Naive thymus-derived CD4-positive, alpha-beta T cell (primary cell): ENCODE data around the gene AKAP13. TPM values are rescaled to one million over a fixed set of nuclear protein-coding genes. Genes with fewer than 3 reads are reported as not detected.
"Not testable (repeated sequence)": the region's sequence is repeated elsewhere in the genome, so short reads cannot be mapped to it uniquely, and the experiment has no call there.

Experiments used
- ATAC-seq: fragments of 150-1000 bp; cut with Tn5 transposase; 2 replicates; pipeline ENCODE4 v1.10.0; 2021; ENCODE audit warnings: mild to moderate bottlenecking, moderate library complexity
- CTCF ChIA-PET: fragments of 350-600 bp; sonication (Branson Sonifier 250); formaldehyde crosslinking; loops from one replicate; lab custom pipeline; 2021; ENCODE audit warnings: antibody characterized with exemption; lab: Charles Lee
- POLR2A ChIA-PET: fragments of 350-600 bp; sonication (Branson Sonifier 250); formaldehyde crosslinking; loops from one replicate; lab custom pipeline; 2021; ENCODE audit warnings: antibody characterized with exemption, inconsistent platforms; lab: Charles Lee
- DNase-seq, 9 donors: peaks; one replicate each; pipeline versions ENCODE4 v3.0.0 to v3.0.0-alpha.2; 2020 to 2022; ENCODE audit warnings: mixed read lengths in 1 of 9
- H3K27ac ChIP-seq: one replicate; pipeline ENCODE4 v1.7.0; 2013; ENCODE audit warnings: mild to moderate bottlenecking, low read depth, low read length, moderate library complexity
- H3K27me3 ChIP-seq, 2 donors: one replicate each; pipeline ENCODE4 v1.7.0; 2013; ENCODE audit warnings: low read length in 2 of 2, mild to moderate bottlenecking in 2 of 2, moderate library complexity in 2 of 2; ENCODE audit not compliant: control insufficient read depth in 2 of 2, insufficient read depth in 2 of 2
- H3K36me3 ChIP-seq, 3 experiments: 1 replicate in 2 of 3; 2 replicates in 1 of 3; pipeline ENCODE4 v1.7.0; 2013; ENCODE audit warnings: low read length in 3 of 3, mild to moderate bottlenecking in 3 of 3, moderate library complexity in 1 of 3; ENCODE audit not compliant: insufficient read depth in 3 of 3, control insufficient read depth in 2 of 3
- H3K4me1 ChIP-seq, 2 donors: one replicate each; pipeline ENCODE4 v1.7.0; 2013; ENCODE audit warnings: low read length in 2 of 2, mild to moderate bottlenecking in 2 of 2, moderate library complexity in 1 of 2; ENCODE audit not compliant: control insufficient read depth in 2 of 2, insufficient read depth in 2 of 2
- H3K4me3 ChIP-seq: 2 replicates; pipeline ENCODE4 v1.7.0; 2013; ENCODE audit warnings: mild to moderate bottlenecking, low read length
- H3K9me3 ChIP-seq, 3 experiments: 1 replicate in 2 of 3; 2 replicates in 1 of 3; pipeline ENCODE4 v1.7.0; 2013; ENCODE audit warnings: low read length in 3 of 3; ENCODE audit not compliant: control insufficient read depth in 2 of 3
- H3K27ac Mint-ChIP-seq, 9 donors: one replicate each; pipeline ENCODE4 v1.8.0; 2020 to 2022; ENCODE audit warnings: mixed read lengths in 9 of 9, mild to moderate bottlenecking in 8 of 9, moderate library complexity in 5 of 9, inconsistent platforms in 2 of 9
- H3K27me3 Mint-ChIP-seq, 5 donors: one replicate each; pipeline ENCODE4 v1.8.0; 2021 to 2022; ENCODE audit warnings: mixed read lengths in 5 of 5, mild to moderate bottlenecking in 1 of 5
- H3K36me3 Mint-ChIP-seq, 5 donors: one replicate each; pipeline ENCODE4 v1.8.0; 2020 to 2022; ENCODE audit warnings: mixed read lengths in 5 of 5, mild to moderate bottlenecking in 3 of 5, inconsistent platforms in 1 of 5
- H3K4me1 Mint-ChIP-seq, 7 donors: one replicate each; pipeline ENCODE4 v1.8.0; 2020 to 2022; ENCODE audit warnings: mixed read lengths in 7 of 7, mild to moderate bottlenecking in 3 of 7, inconsistent platforms in 1 of 7
- H3K4me3 Mint-ChIP-seq, 10 donors: one replicate each; pipeline ENCODE4 v1.8.0; 2020 to 2022; ENCODE audit warnings: mild to moderate bottlenecking in 10 of 10, mixed read lengths in 10 of 10, moderate library complexity in 6 of 10, inconsistent platforms in 2 of 10
- H3K9me3 Mint-ChIP-seq, 11 donors: one replicate each; pipeline ENCODE4 v1.8.0; 2020 to 2022; ENCODE audit warnings: mixed read lengths in 11 of 11, mild to moderate bottlenecking in 4 of 11, inconsistent platforms in 1 of 11, moderate library complexity in 1 of 11
- intact Hi-C, 2 donors: fragments of 100-400 bp; cut with micrococcal nuclease; formaldehyde crosslinking; loops; one replicate each; pipeline ENCODE4 v1.15.1; 2023
- polyA plus RNA-seq, 2 donors: library from polyadenylated mRNA; unstranded; fragments of 300-500 nt; fragmentation: Illumina TruSeq; gene quantifications; one replicate each; pipeline ENCODE4 v1.2.3, GENCODE V29; 2021
- total RNA-seq, 6 experiments: library from RNA in 5 of 6; stranded (reverse) in 5 of 6; gene quantifications; 1 replicate in 5 of 6; 2 replicates in 1 of 6; pipeline ENCODE4 v1.2.3 and lab custom pipeline; 2021 to 2026

AKAP13 gene
- total and polyA plus RNA-seq, 7 experiments from 2014 or later = 108 to 400 (median 231) TPM

DNA sequence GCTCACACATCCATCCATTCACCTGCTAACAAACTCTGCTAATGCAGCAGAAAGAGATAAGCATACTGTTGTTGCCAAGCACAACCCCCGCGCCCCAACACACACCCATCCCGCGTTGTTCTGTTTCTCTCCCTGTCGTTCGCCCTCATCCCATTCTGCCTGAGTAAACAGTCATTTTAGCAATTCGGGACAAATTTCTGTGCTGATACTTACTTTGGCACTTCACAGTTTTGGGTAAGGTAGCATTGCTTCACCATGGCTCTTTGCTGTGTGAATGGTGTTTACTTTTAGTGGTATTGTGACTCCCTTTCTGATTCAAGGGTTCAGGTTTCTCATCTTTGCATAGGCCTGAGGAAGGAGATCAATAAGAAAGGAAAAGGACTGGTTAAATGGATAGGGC lies 149.7 kb downstream of the AKAP13 start:
- H3K36me3 Mint-ChIP-seq = peaks cover 3 to 34% (median 22%) of the 10 kb centered on the region in 5 donors
- H3K27ac ChIP-seq = no peak overlapping the region
- POLR2A ChIA-PET = no interaction called here
- no peaks in the 10 kb centered on the region for H3K27me3 Mint-ChIP-seq
- CTCF ChIA-PET = no interaction called here
- intact Hi-C loops = no loop called here
- ATAC-seq = no peak
- no peak overlapping the region for H3K4me3 ChIP-seq
- H3K27ac Mint-ChIP-seq = peak overlapping the region in 3 of 9 donors; percentile 2 to 42 (median 29)
- no peaks in the 10 kb centered on the region for H3K9me3 ChIP-seq
- no peak overlapping the region for H3K4me3 Mint-ChIP-seq
- peaks cover 0 to 7% (median 0%) of the 10 kb centered on the region in 3 experiments for H3K36me3 ChIP-seq
- H3K27me3 ChIP-seq = no peaks in the 10 kb centered on the region
- H3K4me1 Mint-ChIP-seq = peaks cover 29 to 66% (median 48%) of the 10 kb centered on the region in 7 donors
- H3K4me1 ChIP-seq = peaks cover 13 to 16% of the 10 kb centered on the region in 2 donors
- H3K9me3 Mint-ChIP-seq = no peaks in the 10 kb centered on the region
- DNase-seq = no peak

DNA sequence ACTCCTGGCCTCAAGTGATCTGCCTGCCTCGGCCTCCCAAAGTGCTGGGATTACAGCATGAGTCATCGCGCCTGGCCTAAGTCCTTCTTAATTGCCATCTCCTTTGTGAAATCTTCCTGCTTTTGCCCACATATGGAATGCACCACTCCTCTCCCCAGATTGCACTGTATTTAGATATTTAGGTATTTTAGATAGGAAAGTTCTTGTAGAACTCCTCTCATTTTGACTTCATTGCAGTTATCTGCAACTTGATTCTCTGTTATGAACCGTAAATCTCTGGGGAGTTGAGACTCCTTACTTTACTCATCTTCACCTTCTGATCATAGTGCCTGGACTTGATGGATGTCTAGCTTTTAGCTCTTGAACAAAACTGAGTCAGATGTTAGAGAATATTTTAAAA lies 150.7 kb downstream of the AKAP13 start:
- DNase-seq = no peak
- Mint-ChIP-seq H3K27me3 (no peaks in the 10 kb centered on the region), H3K4me3 (no peak overlapping the region), H3K4me1 (peaks cover 31 to 68% (median 47%) of the 10 kb centered on the region in 7 donors), H3K27ac (peak overlapping the region in 4 of 9 donors; percentile 2 to 36 (median 19)), H3K36me3 (peaks cover 3 to 33% (median 17%) of the 10 kb centered on the region in 5 donors), H3K9me3 (no peaks in the 10 kb centered on the region)
- intact Hi-C loops = no loop called here
- no peak for ATAC-seq
- Histone ChIP-seq H3K9me3 (no peaks in the 10 kb centered on the region), H3K4me3 (no peak overlapping the region), H3K4me1 (peaks cover 13 to 16% of the 10 kb centered on the region in 2 donors), H3K27ac (no peak overlapping the region), H3K27me3 (no peaks in the 10 kb centered on the region), H3K36me3 (peaks cover 0 to 7% (median 0%) of the 10 kb centered on the region in 3 experiments)
- CTCF ChIA-PET = no interaction called here
- POLR2A ChIA-PET = no interaction called here

DNA sequence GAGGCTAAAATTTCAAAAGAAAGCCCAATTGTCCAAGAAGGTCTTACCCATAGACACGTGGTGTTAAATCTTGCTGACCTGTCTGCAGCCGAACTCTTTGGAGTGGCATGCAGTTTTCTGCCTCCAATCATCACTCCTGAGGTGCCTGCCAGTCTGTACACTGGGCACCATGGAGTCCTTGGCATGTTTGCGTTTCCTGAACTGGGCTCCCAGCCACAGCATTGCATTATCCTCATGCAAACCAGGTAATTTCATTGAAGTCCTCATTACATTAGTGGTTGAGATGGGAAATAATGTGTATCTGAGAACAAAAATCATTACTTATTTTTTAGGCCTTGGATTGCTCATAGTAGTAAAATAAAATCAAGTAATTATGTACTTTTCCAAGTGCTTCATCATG lies 152.3 kb downstream of the AKAP13 start:
- Histone ChIP-seq H3K36me3 (peaks cover 0 to 7% (median 0%) of the 10 kb centered on the region in 3 experiments), H3K27me3 (no peaks in the 10 kb centered on the region), H3K4me1 (peaks cover 13 to 16% of the 10 kb centered on the region in 2 donors), H3K27ac (no peak overlapping the region), H3K9me3 (no peaks in the 10 kb centered on the region), H3K4me3 (no peak overlapping the region)
- Mint-ChIP-seq H3K4me1 (peaks cover 35 to 72% (median 48%) of the 10 kb centered on the region in 7 donors), H3K4me3 (no peak overlapping the region), H3K27me3 (no peaks in the 10 kb centered on the region), H3K27ac (peak overlapping the region in 4 of 9 donors; percentile 1 to 54 (median 16)), H3K9me3 (no peaks in the 10 kb centered on the region), H3K36me3 (peaks cover 0 to 36% (median 19%) of the 10 kb centered on the region in 5 donors)
- intact Hi-C loops = no loop called here
- ATAC-seq (no peak), DNase-seq (no peak)
- ChIA-PET CTCF (no interaction called here), POLR2A (no interaction called here)

DNA sequence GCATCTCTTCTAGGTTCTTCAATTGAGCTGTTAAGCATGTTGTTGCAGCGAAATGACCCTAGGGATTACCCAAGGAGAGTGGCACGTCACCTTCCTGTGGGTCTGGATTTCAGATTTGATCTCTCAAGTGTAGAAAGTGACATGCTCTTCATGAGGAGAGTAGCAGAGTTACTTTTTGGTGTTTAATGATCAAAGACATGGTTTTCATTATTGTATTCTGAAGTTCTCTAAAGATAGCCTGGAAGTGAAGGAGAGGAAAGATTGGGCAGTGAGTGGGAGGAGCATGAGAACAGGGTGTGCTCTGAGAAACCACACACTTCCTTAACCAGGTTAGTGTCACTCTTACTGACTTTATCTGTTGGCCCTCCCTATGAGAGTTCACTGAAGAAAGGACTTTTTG lies 153.6 kb downstream of the AKAP13 start:
- no peaks in the 10 kb centered on the region for H3K9me3 ChIP-seq
- H3K27ac ChIP-seq = no peak overlapping the region
- Mint-ChIP-seq H3K36me3 (peaks cover 0 to 41% (median 19%) of the 10 kb centered on the region in 5 donors), H3K27me3 (no peaks in the 10 kb centered on the region), H3K27ac (peak overlapping the region in 8 of 9 donors; percentile 17 to 81 (median 62)), H3K9me3 (no peaks in the 10 kb centered on the region), H3K4me3 (peak overlapping the region; percentile 15 to 78 (median 62)), H3K4me1 (peaks cover 37 to 74% (median 48%) of the 10 kb centered on the region in 7 donors)
- no peak overlapping the region for H3K4me3 ChIP-seq
- ChIA-PET POLR2A (interaction anchor here (1.0 to 1.3 kb wide), 2 partner anchors 76 to 162 kb away, joined by 4 to 6 read pairs; no protein-coding TSS in a partner anchor), CTCF (interaction anchor here (1.1 kb wide), 1 partner anchor 236 kb away, joined by 3 read pairs; no protein-coding TSS in a partner anchor)
- no peaks in the 10 kb centered on the region for H3K27me3 ChIP-seq
- intact Hi-C loops = no loop called here
- H3K4me1 ChIP-seq = peaks cover 13 to 16% of the 10 kb centered on the region in 2 donors
- DNase-seq (peak in 4 of 9 donors; percentile 7 to 25 (median 14)), ATAC-seq (peak; percentile 89)
- peaks cover 0 to 7% (median 0%) of the 10 kb centered on the region in 3 experiments for H3K36me3 ChIP-seq

DNA sequence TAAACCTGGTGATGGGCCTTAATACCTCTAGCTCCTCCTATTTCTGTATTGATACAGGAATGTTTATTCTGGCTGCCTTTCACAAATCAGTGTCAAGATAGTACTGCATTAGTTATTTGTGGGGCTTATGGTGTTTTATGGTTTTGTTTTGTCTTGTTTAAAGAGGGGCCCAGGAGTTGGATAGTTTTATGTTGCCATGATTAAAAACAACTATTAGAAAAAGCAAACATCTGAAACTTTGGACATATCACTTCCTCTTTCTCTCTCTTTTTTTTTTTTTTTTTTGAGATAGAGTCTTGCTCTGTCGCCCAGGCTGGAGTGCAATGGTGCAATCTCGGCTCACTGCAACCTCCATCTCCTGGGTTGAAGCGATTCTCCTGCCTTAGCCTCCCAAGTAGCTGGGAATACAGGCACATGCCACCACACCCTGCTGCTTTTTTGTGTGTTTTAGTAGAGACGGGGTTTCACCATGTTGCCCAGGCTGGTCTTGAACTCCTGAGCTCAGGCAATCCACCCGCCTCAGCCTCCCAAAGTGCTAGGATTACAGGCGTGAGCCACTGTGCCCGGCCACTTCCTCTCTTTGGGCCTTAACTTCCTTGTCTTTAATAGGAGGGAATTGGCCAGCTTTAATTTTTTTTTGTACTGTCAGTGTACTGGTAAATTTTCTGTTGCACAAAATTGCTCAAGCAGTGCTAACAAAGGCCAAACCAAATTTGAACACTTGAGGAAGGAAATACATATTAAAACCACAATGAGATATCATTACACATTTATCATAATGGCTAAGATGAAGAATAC lies 155.3 kb downstream of the AKAP13 start:
- H3K36me3 ChIP-seq, POLR2A ChIA-PET, H3K9me3 Mint-ChIP-seq, CTCF ChIA-PET, H3K27me3 ChIP-seq, DNase-seq, intact Hi-C loops, H3K27me3 Mint-ChIP-seq, H3K9me3 ChIP-seq, H3K27ac ChIP-seq, H3K4me3 ChIP-seq: not testable (repeated sequence)
- H3K4me1 ChIP-seq = peaks cover 13 to 16% of the 10 kb centered on the region in 2 donors
- ATAC-seq = peak; percentile 63
- Mint-ChIP-seq H3K27ac (peak overlapping the region in 1 of 9 donors; percentile 53), H3K36me3 (peaks cover 4 to 43% (median 21%) of the 10 kb centered on the region in 5 donors), H3K4me3 (peak overlapping the region in 3 of 10 donors; percentile 14 to 35 (median 33)), H3K4me1 (peaks cover 49 to 84% (median 60%) of the 10 kb centered on the region in 7 donors)

DNA sequence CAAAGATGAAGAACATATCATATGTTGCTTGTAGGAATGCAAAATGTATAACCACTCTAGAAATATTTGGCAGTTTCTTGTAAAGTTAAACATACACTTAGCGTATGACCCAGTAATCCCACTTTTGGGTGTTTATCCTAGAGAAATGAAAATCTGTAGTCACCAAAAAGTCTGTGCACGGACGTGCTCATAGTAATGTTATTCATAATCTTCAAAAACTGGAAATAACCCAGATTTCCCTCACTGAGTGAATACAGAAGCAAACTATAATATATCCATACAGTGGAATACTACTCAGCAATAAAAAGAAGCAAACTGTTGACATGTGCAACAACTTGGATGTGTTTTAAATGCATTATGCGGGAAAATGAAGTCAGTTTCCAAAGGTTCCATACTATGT lies 155.9 kb downstream of the AKAP13 start:
- CTCF ChIA-PET = no interaction called here
- H3K4me1 ChIP-seq = peaks cover 13 to 16% of the 10 kb centered on the region in 2 donors
- POLR2A ChIA-PET = no interaction called here

More for the DNA sequence above, 155.9 kb downstream of the AKAP13 start:
- H3K27me3 Mint-ChIP-seq = no peaks in the 10 kb centered on the region
- intact Hi-C loops = no loop called here
- ATAC-seq (no peak), DNase-seq (no peak)
- H3K27ac ChIP-seq = no peak overlapping the region
- no peaks in the 10 kb centered on the region for H3K27me3 ChIP-seq
- peak overlapping the region in 1 of 9 donors; percentile 42 for H3K27ac Mint-ChIP-seq
- H3K36me3 Mint-ChIP-seq = peaks cover 4 to 39% (median 19%) of the 10 kb centered on the region in 5 donors
- no peak overlapping the region for H3K4me3 ChIP-seq
- H3K9me3 ChIP-seq = no peaks in the 10 kb centered on the region
- H3K4me1 Mint-ChIP-seq = peaks cover 53 to 85% (median 62%) of the 10 kb centered on the region in 7 donors
- peaks cover 0 to 3% (median 0%) of the 10 kb centered on the region in 3 experiments for H3K36me3 ChIP-seq
- H3K9me3 Mint-ChIP-seq = no peaks in the 10 kb centered on the region
- H3K4me3 Mint-ChIP-seq = no peak overlapping the region
